Retinal pigment epithelial cell (primary cell): Measurements from ENCODE around the gene SBK3.

Experiments
- DNase-seq: peaks from one replicate; pipeline ENCODE4 v3.0.0-alpha.2; 2010; ENCODE audit warnings: low read depth
- H3K4me3 ChIP-seq: 2 replicates; pipeline ENCODE4 v1.5.1; 2011; ENCODE audit warnings: mild to moderate bottlenecking, low read length, control low read depth, moderate library complexity
- CTCF ChIP-seq: conservative IDR thresholded peaks from 2 replicates; pipeline ENCODE4 v1.5.1; 2011; ENCODE audit warnings: low read depth, low read length, control low read depth, inconsistent platforms

The SBK3 gene

GRCh38 chr19:55529636-55530234 is 15.6 kb downstream of the SBK3 start:
- no peak overlapping the region for H3K4me3 ChIP-seq
- no peak for DNase-seq
- no peak for TF ChIP-seq CTCF

GRCh38 chr19:55528030-55528803 is 17.1 kb downstream of the SBK3 start:
- no peak overlapping the region for H3K4me3 ChIP-seq
- TF ChIP-seq CTCF = no peak
- no peak for DNase-seq

GRCh38 chr19:55527197-55528029 is 17.9 kb downstream of the SBK3 start:
- H3K4me3 ChIP-seq = no peak overlapping the region
- no peak for DNase-seq

GRCh38 chr19:55526216-55527196 is 18.8 kb downstream of the SBK3 start:
- H3K4me3 ChIP-seq = no peak overlapping the region
- DNase-seq = no peak
- TF ChIP-seq CTCF = no peak

More at GRCh38 chr19:55527197-55528029, 17.9 kb downstream of the SBK3 start:
- no peak for TF ChIP-seq CTCF

- H3K4me3 ChIP-seq = no peak overlapping the region
- DNase-seq = no peak
- TF ChIP-seq CTCF = no peak
These were observed 19.8 kb downstream of the SBK3 start for GRCh38 chr19:55525289-55526101.

- TF ChIP-seq CTCF = no peak
- H3K4me3 ChIP-seq = no peak overlapping the region
- DNase-seq = no peak
These were observed 24.6 kb downstream of the SBK3 start for GRCh38 chr19:55520691-55521292.
